ENCODE data around the gene INHBA.

Gene INHBA

GRCh38 chr7:41702635-41703371 is at the start of gene INHBA:
Gene INHBA, minus strand, starts transcription at chr7:41703090. Its CDS starts 2,716 bp downstream, at chr7:41700374.
- no peak for DNase-seq (ENCODE audit: extremely low read depth in 1 of 2, low read depth in 1 of 2)

DNA sequence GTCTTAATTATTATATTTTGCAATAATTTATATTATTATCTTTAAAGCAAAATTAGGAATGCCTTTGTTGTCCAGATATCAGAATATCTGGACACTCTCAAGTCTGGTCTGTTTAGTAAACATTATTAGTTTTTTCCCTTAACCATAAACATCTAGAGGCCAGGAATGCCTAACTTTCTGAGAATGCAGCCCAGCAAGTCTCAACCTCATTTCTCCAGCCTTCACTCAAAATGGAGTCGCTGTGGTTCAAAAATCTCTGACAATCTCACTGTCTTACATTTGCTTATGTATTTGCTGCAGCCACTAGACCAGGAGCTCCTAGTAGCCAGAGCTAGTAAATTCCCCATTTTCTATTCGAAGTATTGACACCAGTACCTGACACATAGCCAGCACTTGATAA is 49.7 kb upstream of the INHBA start:
- DNase-seq (ENCODE audit: extremely low read depth in 1 of 2, low read depth in 1 of 2) = no peak

DNA sequence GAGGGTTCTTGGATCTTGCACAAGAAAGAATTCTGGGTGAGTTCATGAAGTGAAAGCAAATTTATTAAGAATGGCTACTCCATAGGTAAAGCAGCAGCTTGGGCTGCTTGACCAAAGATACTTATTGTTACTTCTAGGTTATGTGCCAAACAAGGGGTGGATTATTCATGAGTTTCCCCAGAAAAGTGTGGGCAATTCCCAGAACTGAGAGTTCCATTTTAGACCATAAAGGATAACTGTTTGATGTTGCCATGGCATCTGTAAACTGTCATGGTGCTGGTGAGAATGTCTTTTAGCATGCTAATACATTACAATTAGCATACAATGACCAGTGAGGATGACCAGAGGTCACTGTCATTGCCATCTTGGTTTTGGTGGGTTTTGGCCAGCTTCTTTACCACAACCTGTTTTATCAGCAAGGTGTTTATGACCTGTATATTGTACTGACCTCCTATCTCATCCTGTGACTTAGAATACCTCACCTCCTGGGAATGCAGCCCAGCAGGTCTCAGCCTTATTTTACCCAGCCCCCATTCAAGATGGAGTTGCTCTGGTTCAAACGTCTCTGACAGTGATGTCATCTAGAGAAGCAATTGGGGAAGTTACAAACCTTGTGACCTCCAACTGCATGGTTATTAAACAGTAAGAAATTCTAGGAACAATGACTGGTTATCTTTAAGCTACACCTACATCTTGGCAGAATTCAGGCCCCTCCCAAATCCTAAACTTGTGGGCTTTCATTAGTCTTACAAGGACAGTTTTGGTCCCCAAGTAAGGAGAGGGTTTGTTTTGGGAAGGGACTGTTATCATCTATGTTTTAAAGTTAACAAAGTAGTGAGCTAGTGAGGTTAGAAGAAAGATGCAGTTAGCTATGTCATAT is 48.0 kb upstream of the INHBA start:
- no peak for DNase-seq (ENCODE audit: extremely low read depth in 1 of 2, low read depth in 1 of 2)

DNA sequence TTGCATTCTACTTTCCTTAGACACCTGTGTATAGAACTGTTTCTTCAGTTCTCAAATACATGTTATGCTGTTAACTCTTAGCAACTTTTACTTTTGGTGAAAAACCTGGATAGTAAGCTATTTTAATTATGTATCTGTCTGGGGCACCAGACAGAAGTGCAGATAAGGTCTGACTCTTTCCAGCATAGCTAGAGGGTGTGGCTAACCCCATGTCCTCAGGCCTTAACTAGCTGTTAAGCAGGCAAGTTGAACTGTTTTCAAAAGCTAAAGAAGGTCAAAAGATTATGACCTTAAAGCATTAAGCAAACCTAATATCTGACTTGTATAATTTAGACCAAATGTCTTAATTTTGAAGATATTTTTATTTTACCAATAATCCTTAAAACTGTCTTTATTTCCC is 45.1 kb upstream of the INHBA start:
- DNase-seq (ENCODE audit: extremely low read depth in 1 of 2, low read depth in 1 of 2) = no peak

DNA sequence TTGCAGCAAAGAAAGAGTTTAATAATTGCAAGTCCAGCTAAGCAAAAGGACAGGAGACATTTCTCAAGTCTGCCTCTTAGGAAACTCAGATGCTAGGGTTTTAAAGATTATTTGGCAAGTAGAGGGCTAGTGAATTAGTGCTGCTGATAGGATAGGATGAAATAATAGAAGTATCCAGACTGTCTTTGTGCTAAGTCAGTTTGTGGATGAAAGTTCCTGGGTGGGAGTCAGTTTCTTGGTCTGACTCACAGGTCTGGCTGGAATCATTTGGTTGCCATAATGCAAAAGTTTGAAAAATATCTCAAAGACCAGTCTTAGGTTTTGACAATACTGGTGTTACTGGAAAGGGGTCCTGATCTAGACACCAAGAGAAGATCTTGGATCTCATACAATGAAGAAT is 42.6 kb upstream of the INHBA start:
- DNase-seq (ENCODE audit: extremely low read depth in 1 of 2, low read depth in 1 of 2) = no peak

DNA sequence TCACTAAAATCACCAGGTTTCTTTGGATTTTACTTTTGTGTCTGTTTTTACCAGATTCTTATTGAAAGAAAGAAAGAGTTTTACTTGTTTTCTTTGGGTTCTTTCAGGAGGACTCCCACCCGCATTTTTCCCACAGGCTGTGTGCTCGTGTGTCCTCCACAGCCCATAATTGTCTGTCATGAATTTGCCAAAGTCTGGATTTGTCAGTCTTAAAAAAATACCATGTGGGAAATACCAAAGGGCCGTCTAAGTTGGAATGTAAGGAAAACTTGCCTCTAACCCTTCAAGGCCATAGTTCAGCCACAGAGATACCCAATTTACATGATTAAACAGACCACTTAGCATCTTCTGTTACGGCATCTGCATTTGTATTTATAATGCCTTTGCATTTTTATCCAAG is 41.3 kb upstream of the INHBA start:
- no peak for DNase-seq (ENCODE audit: extremely low read depth in 1 of 2, low read depth in 1 of 2)

GRCh38 chr7:41742401-41743020 is 39.6 kb upstream of the INHBA start:
- DNase-seq (ENCODE audit: extremely low read depth in 1 of 2, low read depth in 1 of 2) = no peak

GRCh38 chr7:41738806-41739205 is 35.9 kb upstream of the INHBA start:
- no peak for DNase-seq (ENCODE audit: extremely low read depth in 1 of 2, low read depth in 1 of 2)

GRCh38 chr7:41738336-41738735 is 35.4 kb upstream of the INHBA start:
- no peak for DNase-seq (ENCODE audit: extremely low read depth in 1 of 2, low read depth in 1 of 2)

DNA sequence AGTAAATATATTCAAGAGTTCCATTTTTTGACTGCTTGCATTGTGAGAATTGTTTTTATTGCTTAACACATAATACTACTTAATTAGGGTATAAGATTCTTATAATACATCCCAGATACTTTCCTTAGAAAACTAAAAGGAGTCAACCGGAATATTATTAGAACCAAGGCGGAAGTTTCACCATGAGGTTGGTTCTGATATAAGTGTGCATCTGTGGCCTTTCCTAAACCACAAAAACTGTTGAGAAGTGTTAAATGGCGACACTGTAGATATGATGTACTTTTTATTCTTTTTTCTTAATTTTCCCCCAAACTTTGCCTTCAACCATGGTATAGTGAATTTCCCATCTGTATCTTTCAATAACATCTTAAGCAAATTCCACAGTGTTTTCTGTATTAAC is 32.3 kb upstream of the INHBA start:
- DNase-seq (ENCODE audit: extremely low read depth in 1 of 2, low read depth in 1 of 2) = no peak

- DNase-seq (ENCODE audit: extremely low read depth in 1 of 2, low read depth in 1 of 2) = no peak
Measured at GRCh38 chr7:41732843-41733306, 30.0 kb upstream of the INHBA start.

DNA sequence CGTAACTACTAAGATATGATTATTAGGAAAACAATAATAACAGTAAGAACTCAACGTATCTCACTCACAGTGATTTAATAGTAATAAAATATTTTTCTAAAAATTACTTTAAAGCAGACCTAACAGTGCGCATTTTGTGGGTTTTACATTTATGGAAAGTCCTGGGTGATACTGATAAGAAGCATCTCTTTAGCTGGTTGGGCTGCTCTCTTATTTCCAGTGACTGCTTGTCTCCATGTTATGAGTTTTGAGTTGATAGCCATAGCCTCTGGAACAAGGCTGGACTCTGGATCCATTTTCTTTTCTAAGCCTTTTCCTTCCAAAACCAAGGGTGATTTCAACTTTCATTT is 29.5 kb upstream of the INHBA start:
- no peak for DNase-seq (ENCODE audit: extremely low read depth in 1 of 2, low read depth in 1 of 2)

DNA sequence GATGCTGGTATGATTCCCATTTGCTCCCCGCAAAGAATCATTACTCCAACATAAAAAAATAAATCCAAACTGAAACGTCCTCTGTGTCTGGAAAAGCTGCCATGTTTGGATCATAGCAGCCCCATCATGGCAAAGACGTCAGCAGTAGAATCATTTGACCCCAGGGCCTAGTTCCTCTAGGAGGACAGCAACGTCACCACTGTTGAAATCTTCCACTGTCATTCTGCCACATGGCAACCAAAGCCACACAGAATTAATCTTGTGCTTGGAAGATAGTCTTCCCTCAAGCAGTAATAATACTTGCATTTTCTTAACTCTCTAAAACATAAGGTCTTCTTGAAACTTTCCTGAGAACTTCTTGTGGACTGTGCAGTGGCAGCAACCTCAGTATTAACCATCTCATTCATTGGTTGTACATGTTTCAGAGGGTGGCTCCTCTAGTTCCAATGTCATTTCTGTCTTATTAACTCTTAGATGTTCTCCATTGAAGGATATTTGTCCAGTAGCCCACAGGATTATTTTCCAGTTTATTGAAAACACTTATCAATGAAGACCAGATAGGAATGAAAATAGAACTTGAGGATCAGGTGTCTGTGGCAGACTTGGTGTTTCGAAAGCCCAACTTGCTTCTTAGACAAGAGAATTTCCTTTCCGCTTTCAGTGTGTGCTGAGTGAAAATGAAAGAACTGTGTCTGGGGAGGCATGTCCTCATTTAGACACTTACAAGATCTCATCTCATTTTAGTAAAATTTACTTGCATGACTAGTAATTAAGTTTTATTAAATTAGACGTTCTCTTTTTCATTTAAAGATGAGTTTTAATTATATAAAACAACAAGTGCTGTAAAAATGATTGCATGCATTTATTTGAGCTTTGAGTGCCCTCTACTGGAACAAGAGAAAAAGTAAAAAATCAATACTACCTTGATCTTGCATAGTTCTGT is 28.9 kb upstream of the INHBA start:
- no peak for DNase-seq (ENCODE audit: extremely low read depth in 1 of 2, low read depth in 1 of 2)

DNA sequence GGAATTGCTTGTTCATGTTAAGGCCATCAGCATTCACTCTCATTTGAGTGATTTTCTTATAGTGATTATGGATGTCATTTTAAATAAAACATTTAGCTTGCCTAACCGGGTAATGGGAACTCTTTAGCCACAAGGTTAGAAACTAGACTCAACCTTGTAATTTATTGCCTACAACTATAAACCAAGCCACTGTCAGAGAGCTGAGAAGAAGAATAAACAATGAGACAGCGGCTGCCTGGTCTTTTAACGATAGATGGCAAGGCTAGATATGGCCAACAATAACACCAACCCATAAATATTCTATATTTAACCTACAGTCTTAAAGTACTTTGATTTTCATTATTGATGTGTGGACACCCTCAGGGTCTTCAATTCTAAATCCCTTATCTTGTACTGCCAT is 27.8 kb upstream of the INHBA start:
- DNase-seq (ENCODE audit: extremely low read depth in 1 of 2, low read depth in 1 of 2) = no peak

GRCh38 chr7:41730161-41730560 is 27.3 kb upstream of the INHBA start:
- DNase-seq (ENCODE audit: extremely low read depth in 1 of 2, low read depth in 1 of 2) = no peak

GRCh38 chr7:41729059-41729458 is 26.2 kb upstream of the INHBA start:
- DNase-seq (ENCODE audit: extremely low read depth in 1 of 2, low read depth in 1 of 2) = no peak

- DNase-seq (ENCODE audit: extremely low read depth in 1 of 2, low read depth in 1 of 2) = no peak
Measured at GRCh38 chr7:41725013-41725412, 22.1 kb upstream of the INHBA start.

- DNase-seq (ENCODE audit: extremely low read depth in 1 of 2, low read depth in 1 of 2) = no peak
Measured at GRCh38 chr7:41720886-41721285, 18.0 kb upstream of the INHBA start.

GRCh38 chr7:41720046-41720445 is 17.2 kb upstream of the INHBA start:
- no peak for DNase-seq (ENCODE audit: extremely low read depth in 1 of 2, low read depth in 1 of 2)

GRCh38 chr7:41716691-41717090 is 13.8 kb upstream of the INHBA start:
- no peak for DNase-seq (ENCODE audit: extremely low read depth in 1 of 2, low read depth in 1 of 2)

DNA sequence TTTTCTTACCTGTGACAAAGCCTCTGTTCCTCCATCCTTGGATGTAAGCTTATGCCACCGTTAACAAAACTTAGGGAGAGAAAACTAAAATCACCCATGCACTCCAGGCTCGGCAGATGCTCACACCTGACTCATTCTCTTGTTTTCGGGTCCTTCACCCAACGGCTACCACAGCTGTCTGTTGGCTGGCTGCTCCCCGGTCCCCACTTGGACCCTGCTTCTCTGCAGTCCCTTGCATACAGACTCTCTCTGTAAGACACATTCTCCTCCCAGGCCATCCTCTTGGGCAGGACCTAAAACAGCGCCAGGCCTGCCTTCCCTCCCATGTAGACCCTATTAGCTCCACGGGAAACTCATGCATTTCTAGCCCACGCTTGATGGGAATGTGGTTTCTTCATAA is 12.1 kb upstream of the INHBA start:
- DNase-seq (ENCODE audit: extremely low read depth in 1 of 2, low read depth in 1 of 2) = no peak

Data from activated CD8-positive, alpha-beta memory T cell treated with anti-CD3 and anti-CD28 coated beads for 1 hour (primary cell).